H9 (cell line): ENCODE data around the gene CPNE7. TPM values are rescaled to one million over a fixed set of nuclear protein-coding genes. Genes with fewer than 3 reads are reported as not detected.

Experiments
- DNase-seq: peaks from one replicate; pipeline ENCODE4 v3.0.0-alpha.2; 2017
- H2AFZ ChIP-seq: one replicate; pipeline ENCODE4 v1.6.1; 2013; ENCODE audit warnings: mild to moderate bottlenecking, low read length, control low read depth, moderate library complexity
- H2AK5ac ChIP-seq: 2 replicates; pipeline ENCODE4 v1.6.1; 2013; ENCODE audit warnings: low read length, control low read depth, mixed read lengths; ENCODE audit not compliant: insufficient read length
- H2BK120ac ChIP-seq: one replicate; pipeline ENCODE4 v1.6.1; 2013; ENCODE audit warnings: low read depth, mild to moderate bottlenecking, low read length, control low read depth, inconsistent platforms; ENCODE audit not compliant: poor library complexity, severe bottlenecking
- H2BK12ac ChIP-seq: 2 replicates; pipeline ENCODE4 v1.6.1; 2013; ENCODE audit warnings: low read length, control low read depth, mixed read lengths, low read depth; ENCODE audit not compliant: insufficient read length
- H2BK15ac ChIP-seq: 2 replicates; pipeline ENCODE4 v1.6.1; 2013; ENCODE audit warnings: low read depth, low read length, control low read depth
- H2BK20ac ChIP-seq: one replicate; pipeline ENCODE4 v1.6.1; 2013; ENCODE audit warnings: low read depth, mild to moderate bottlenecking, low read length, control low read depth, inconsistent platforms; ENCODE audit not compliant: poor library complexity, severe bottlenecking
- H2BK5ac ChIP-seq: 2 replicates; pipeline ENCODE4 v1.6.1; 2013; ENCODE audit warnings: low read length, control low read depth, mixed read lengths; ENCODE audit not compliant: insufficient read length
- H3K14ac ChIP-seq: 2 replicates; pipeline ENCODE4 v1.6.1; 2013; ENCODE audit warnings: low read length, control low read depth; ENCODE audit not compliant: insufficient read depth
- H3K18ac ChIP-seq: 2 replicates; pipeline ENCODE4 v1.6.1; 2013; ENCODE audit warnings: low read depth, mild to moderate bottlenecking, mixed read lengths, low read length, control low read depth; ENCODE audit not compliant: insufficient read length
- H3K23ac ChIP-seq: 2 replicates; pipeline ENCODE4 v1.6.1; 2013; ENCODE audit warnings: low read length, control low read depth, mixed read lengths, low read depth; ENCODE audit not compliant: insufficient read length
- H3K23me2 ChIP-seq: 2 replicates; pipeline ENCODE4 v1.6.1; 2013; ENCODE audit warnings: low read depth, mild to moderate bottlenecking, mixed read lengths, low read length, control low read depth; ENCODE audit not compliant: insufficient read length, poor library complexity, severe bottlenecking
- H3K27ac ChIP-seq: 2 replicates; pipeline ENCODE4 v1.5.1; 2013; ENCODE audit warnings: low read length, control low read depth, mixed read lengths, low read depth; ENCODE audit not compliant: insufficient read length
- H3K27me3 ChIP-seq: 2 replicates; pipeline ENCODE4 v1.6.1; 2013; ENCODE audit warnings: low read length, control low read depth, inconsistent platforms; ENCODE audit not compliant: insufficient read depth
- H3K4ac ChIP-seq: 2 replicates; pipeline ENCODE4 v1.6.1; 2013; ENCODE audit warnings: low read depth, mild to moderate bottlenecking, control low read depth, inconsistent platforms, low read length, moderate library complexity
- H3K4me1 ChIP-seq: 2 replicates; pipeline ENCODE4 v1.6.1; 2013; ENCODE audit warnings: low read length, control low read depth, inconsistent platforms; ENCODE audit not compliant: insufficient read depth
- H3K4me2 ChIP-seq: 2 replicates; pipeline ENCODE4 v1.6.1; 2013; ENCODE audit warnings: low read length, control low read depth, mixed read lengths; ENCODE audit not compliant: insufficient read length, insufficient read depth
- H3K56ac ChIP-seq: 2 replicates; pipeline ENCODE4 v1.6.1; 2013; ENCODE audit warnings: low read depth, mild to moderate bottlenecking, mixed read lengths, low read length, control low read depth; ENCODE audit not compliant: insufficient read length
- H3K79me1 ChIP-seq: 2 replicates; pipeline ENCODE4 v1.6.1; 2013; ENCODE audit warnings: low read depth, mild to moderate bottlenecking, moderate library complexity, low read length, control low read depth, inconsistent platforms; ENCODE audit not compliant: insufficient read depth, poor library complexity, severe bottlenecking
- H3K79me2 ChIP-seq: 2 replicates; pipeline ENCODE4 v1.6.1; 2013; ENCODE audit warnings: low read length, control low read depth, inconsistent platforms; ENCODE audit not compliant: insufficient read depth
- H3K9ac ChIP-seq: 2 replicates; pipeline ENCODE4 v1.6.1; 2013; ENCODE audit warnings: low read length, control low read depth, mixed read lengths; ENCODE audit not compliant: insufficient read length; ENCODE audit errors: extremely low read depth
- H3K9me3 ChIP-seq: one replicate; pipeline ENCODE4 v1.6.1; 2013; ENCODE audit warnings: low read depth, low read length, inconsistent platforms; ENCODE audit not compliant: control insufficient read depth
- H3T11ph ChIP-seq: one replicate; pipeline ENCODE4 v1.6.1; 2013; ENCODE audit warnings: mild to moderate bottlenecking, low read length, control low read depth, inconsistent platforms
- H4K20me1 ChIP-seq: one replicate; pipeline ENCODE4 v1.6.1; 2013; ENCODE audit not compliant: control insufficient read depth, insufficient read length, insufficient read depth
- H4K5ac ChIP-seq: 2 replicates; pipeline ENCODE4 v1.6.1; 2013; ENCODE audit warnings: low read depth, mild to moderate bottlenecking, mixed read lengths, low read length, control low read depth; ENCODE audit not compliant: insufficient read length
- H4K8ac ChIP-seq: replicated peaks from 2 replicates; pipeline ENCODE4 v1.6.1; 2013; ENCODE audit warnings: low read length, control low read depth, mixed read lengths, low read depth; ENCODE audit not compliant: insufficient read length
- H4K91ac ChIP-seq: 2 replicates; pipeline ENCODE4 v1.6.1; 2013; ENCODE audit warnings: low read depth, mild to moderate bottlenecking, moderate library complexity, mixed read lengths, low read length, control low read depth; ENCODE audit not compliant: insufficient read length
- H3K27ac Mint-ChIP-seq, 3 experiments: 2 replicates in 2 of 3; 3 replicates in 1 of 3; pipeline ENCODE4 v1.8.0; 2020 to 2021; ENCODE audit warnings: mixed read lengths in 3 of 3, mild to moderate bottlenecking in 1 of 3, moderate library complexity in 1 of 3
- H3K27me3 Mint-ChIP-seq: 2 replicates; pipeline ENCODE4 v1.8.0; 2021; ENCODE audit warnings: low read depth, mild to moderate bottlenecking, moderate library complexity, mixed read lengths
- H3K36me3 Mint-ChIP-seq, 3 experiments: 2 replicates in 2 of 3; 3 replicates in 1 of 3; pipeline ENCODE4 v1.8.0; 2020 to 2021; ENCODE audit warnings: low read depth in 3 of 3, mixed read lengths in 3 of 3; ENCODE audit not compliant: insufficient read depth in 1 of 3
- H3K4me1 Mint-ChIP-seq, 2 experiments: 2 replicates each; pipeline ENCODE4 v1.8.0; 2020; ENCODE audit warnings: mixed read lengths in 2 of 2
- H3K4me3 Mint-ChIP-seq, 2 experiments: 2 replicates in 1 of 2; 3 replicates in 1 of 2; pipeline ENCODE4 v1.8.0; 2020 to 2021; ENCODE audit warnings: mild to moderate bottlenecking in 2 of 2, mixed read lengths in 2 of 2, moderate library complexity in 1 of 2
- H3K9me3 Mint-ChIP-seq, 2 experiments: 2 replicates in 1 of 2; 3 replicates in 1 of 2; pipeline ENCODE4 v1.8.0; 2020; ENCODE audit warnings: mild to moderate bottlenecking in 2 of 2, mixed read lengths in 2 of 2, moderate library complexity in 1 of 2
- CTCF ChIP-seq: fragments of 200-600 bp; sonication (generic); conservative IDR thresholded peaks from 3 replicates; pipeline ENCODE4 v1.8.0; 2021; ENCODE audit warnings: antibody characterized with exemption, mild to moderate bottlenecking
- WGBS: extraction: QIAGEN DNeasy Blood & Tissue Kit; methylation state at CpG from one replicate; pipeline ENCODE4 v1.1.7; 2013; ENCODE audit warnings: missing lambda C conversion rate, low lambda C conversion rate, mixed read lengths; ENCODE audit not compliant: insufficient read length; ENCODE audit errors: extremely low coverage; 5-methylcytosine and 5-hydroxymethylcytosine counted together
- total RNA-seq: library from RNA; stranded (reverse); gene quantifications from 2 replicates; pipeline ENCODE4 v1.2.1, GENCODE V29; 2021

CPNE7 gene
- total RNA-seq, 1 experiment from 2014 or later = 23.4 TPM

- H3K56ac ChIP-seq = no peak overlapping the region
- H3K9me3 Mint-ChIP-seq = peaks cover 0 to 2% of the 10 kb centered on the region in 2 experiments; a peak in 2 of 5 replicates
- H2BK5ac ChIP-seq = no peak overlapping the region
- no peak for TF ChIP-seq CTCF
- H3K14ac ChIP-seq = no peak overlapping the region
- peaks cover 0 to 5% (median 3%) of the 10 kb centered on the region in 3 experiments; a peak in 3 of 7 replicates for H3K36me3 Mint-ChIP-seq
- no peak overlapping the region for H2BK15ac ChIP-seq
- DNase-seq = no peak
- H3K23ac ChIP-seq = no peak overlapping the region
- H3K4me1 Mint-ChIP-seq = peaks cover 6 to 39% of the 10 kb centered on the region in 2 experiments
- no peak overlapping the region for H3K18ac ChIP-seq
- H3K4me1 ChIP-seq = no peaks in the 10 kb centered on the region; the same call in 1 of the 2 replicates
- no peaks in the 10 kb centered on the region for H3K79me2 ChIP-seq
- H4K91ac ChIP-seq = no peak overlapping the region
- H2BK20ac ChIP-seq = no peak overlapping the region
- peak overlapping the region in 1 of 3 experiments; percentile 12; a peak in 1 of 7 replicates for H3K27ac Mint-ChIP-seq
- H3K27ac ChIP-seq = no peak overlapping the region
- no peaks in the 10 kb centered on the region for H3K23me2 ChIP-seq
- no peak overlapping the region for H3K4ac ChIP-seq
- no peak overlapping the region for H4K5ac ChIP-seq
- no peaks in the 10 kb centered on the region for H3K9me3 ChIP-seq
- no peaks in the 10 kb centered on the region for H3K27me3 ChIP-seq
- H3K9ac ChIP-seq = no peak overlapping the region
- peaks cover under 1% of the 10 kb centered on the region; the same call in 1 of the 2 replicates for H3K27me3 Mint-ChIP-seq
- H2AK5ac ChIP-seq = no peak overlapping the region
- no peak overlapping the region for H2BK12ac ChIP-seq
- no peaks in the 10 kb centered on the region for H3K79me1 ChIP-seq
- no peak overlapping the region for H3K4me3 Mint-ChIP-seq
- H4K8ac ChIP-seq = no peak overlapping the region
- H4K20me1 ChIP-seq = no peaks in the 10 kb centered on the region
- no peak overlapping the region for H3T11ph ChIP-seq
- no peak overlapping the region for H3K4me2 ChIP-seq
- WGBS = no CpG with 5 or more reads among the region's 6 CpGs
- H2AFZ ChIP-seq = no peak overlapping the region
- no peak overlapping the region for H2BK120ac ChIP-seq
These were observed 41.5 kb downstream of the CPNE7 start for GRCh38 chr16:89617036-89617435.
